ENCODE data around the gene COA7. TPM values are rescaled to one million over a fixed set of nuclear protein-coding genes. Genes with fewer than 3 reads are reported as not detected.

Gene COA7
- total RNA-seq, 1 donor from 2014 or later = 16.5 TPM

DNA sequence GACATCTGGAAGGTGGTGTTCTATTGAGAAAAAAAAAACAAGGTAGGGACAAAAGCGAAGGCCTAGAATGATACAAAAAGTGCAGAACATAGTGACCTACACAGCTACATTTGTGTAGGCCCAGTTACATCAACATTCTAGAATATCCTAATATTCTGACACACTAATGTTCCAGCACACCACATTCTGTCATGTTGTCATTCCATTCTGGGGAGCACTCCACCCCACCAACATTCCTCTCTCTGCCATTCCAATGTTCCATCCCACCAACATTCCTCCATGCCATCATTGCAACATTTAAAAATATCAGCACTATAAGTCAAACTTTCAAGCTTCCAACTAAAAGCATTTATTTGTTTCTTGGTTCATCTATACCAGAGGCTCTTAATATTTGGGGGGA is 28.5 kb downstream of the COA7 start:
- no peak for DNase-seq (ENCODE audit: low read depth, low spot score)

GRCh38 chr1:52668711-52669110 is 29.4 kb downstream of the COA7 start:
- DNase-seq (ENCODE audit: low read depth, low spot score) = no peak

DNA sequence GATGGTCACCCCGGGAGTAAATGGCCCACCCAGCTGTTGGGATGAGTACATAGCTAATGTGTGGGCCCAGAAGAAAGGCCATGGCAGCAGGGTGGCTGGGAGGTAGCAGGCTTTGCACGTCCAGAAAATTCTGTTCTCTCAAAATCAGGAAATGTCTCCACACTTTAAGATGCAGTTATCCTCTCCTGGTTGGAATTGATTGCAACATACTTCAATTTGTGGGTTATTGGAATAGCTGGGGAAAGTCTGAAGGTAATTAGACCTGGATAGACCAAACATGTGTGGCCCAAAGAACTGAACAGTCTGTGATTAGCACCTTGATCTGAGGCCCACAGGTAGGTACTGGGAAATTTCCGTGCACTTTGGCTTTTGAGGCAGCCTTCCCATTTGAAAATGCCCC is 30.2 kb downstream of the COA7 start:
- no peak for DNase-seq (ENCODE audit: low read depth, low spot score)

GRCh38 chr1:52667290-52667689 is 30.9 kb downstream of the COA7 start:
- DNase-seq (ENCODE audit: low read depth, low spot score) = no peak

GRCh38 chr1:52665006-52665941 is 32.9 kb downstream of the COA7 start:
- DNase-seq (ENCODE audit: low read depth, low spot score) = no peak

DNA sequence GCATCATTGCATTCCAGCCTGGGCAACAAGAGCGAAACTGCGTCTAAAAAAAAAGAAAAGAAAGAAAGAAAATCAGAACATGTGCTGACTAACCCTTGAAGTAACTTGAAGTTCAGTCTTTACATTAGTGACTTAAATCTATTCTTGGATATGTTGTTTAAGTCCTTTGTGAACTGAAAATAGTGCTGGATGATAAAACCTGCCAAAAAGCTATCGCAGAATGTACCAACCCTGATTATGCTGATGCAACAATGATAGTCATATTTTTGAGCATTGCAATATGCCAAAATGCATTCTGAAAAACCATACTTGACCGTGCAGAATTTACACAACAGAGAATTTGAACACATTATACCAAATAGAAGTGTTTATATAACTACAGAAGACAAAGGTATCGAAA is 34.4 kb downstream of the COA7 start:
- DNase-seq (ENCODE audit: low read depth, low spot score) = no peak

DNA sequence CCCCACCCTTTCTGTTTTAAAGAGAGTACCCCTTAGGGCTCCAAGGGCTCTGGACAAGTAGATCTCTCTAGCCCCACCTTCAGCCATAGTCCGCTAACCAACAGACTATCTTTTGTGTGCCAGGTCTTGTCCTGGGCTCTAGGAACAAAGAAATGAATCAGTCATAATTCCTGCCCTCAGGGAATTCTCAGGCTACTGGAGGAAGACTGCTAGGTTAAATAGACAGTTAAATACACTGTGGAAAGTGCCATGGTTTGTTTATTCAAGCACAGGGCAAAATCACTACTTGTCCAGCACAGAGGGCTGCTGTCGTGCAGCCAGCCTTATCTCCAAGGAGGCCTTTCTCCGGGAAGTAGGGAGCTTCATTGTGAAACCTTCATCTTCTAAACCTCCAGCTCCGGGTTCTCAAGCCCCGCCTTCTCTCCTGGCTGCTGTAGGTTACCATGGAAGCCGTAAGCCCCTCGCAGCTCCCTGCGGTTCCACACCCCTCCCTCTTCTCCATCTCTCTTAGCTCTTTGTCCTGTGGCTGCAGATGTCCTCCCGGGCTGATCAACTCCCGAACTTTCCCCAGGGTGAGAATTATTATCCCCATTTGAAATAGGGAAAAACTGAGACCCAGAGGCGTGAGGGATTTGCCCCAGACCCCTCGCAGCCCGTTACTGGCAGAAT is 35.4 kb downstream of the COA7 start:
- peak; percentile 37 for DNase-seq (ENCODE audit: low read depth, low spot score)

DNA sequence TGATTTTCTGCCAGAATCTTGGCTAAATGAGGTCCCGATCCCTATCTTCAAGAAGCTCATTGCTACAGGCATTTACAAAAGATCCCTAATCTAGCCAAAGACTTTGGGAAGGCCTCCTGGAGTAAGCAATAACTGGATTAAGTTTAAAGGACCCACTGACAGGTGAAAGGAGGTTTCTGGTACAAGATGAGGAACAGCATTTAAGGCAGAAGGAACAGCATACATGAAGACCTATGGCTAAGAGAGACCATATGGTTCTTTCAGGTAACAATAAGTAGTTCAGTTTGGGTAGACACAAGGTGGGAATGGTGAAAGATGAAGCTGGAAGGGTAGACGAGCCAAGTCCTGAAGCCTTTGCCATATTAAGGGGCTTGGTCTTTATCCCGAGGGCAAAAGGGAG is 37.3 kb downstream of the COA7 start:
- DNase-seq (ENCODE audit: low read depth, low spot score) = no peak

- no peak for DNase-seq (ENCODE audit: low read depth, low spot score)
These were observed 38.1 kb downstream of the COA7 start for GRCh38 chr1:52659851-52660596.

DNA sequence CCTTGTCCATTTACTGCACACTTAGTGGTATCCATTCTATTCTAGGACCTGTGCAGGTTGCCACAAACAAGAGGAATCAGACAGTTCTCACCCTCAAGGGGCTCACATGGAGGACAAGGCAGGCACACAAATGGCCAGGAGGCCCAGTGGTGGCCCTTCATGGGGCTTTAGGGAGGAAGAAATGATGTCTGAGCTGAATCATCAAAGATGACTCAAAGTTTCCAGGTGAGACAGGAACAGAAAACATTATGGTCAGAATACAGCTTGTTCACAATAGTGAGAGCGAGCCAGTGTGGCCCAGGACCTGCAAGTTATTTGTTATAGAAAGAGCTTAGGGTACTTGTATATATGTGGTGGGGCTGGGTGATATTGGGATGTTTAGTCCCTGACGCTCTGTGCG is 38.8 kb downstream of the COA7 start:
- no peak for DNase-seq (ENCODE audit: low read depth, low spot score)

DNA sequence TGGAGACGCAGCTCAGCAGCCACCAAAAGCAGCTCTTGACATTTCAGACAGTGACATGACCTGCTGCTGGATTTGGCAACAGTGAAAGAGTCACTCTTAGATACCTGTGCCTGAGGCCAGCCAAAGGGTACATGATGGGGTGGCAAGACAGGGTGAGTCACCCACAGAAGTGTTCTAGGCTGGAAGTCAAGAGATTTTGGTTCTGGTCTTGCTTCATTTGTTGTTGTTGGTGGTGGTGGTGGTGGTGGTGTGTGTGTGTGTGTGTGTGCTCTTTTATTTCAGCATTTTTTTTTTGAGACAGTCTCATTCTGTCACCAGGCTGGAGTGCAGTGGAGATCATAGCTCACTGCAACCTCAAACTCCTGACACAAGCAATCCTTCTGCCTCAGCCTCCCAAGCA is 39.4 kb downstream of the COA7 start:
- DNase-seq (ENCODE audit: low read depth, low spot score) = no peak

- DNase-seq (ENCODE audit: low read depth, low spot score) = no peak
These were observed 40.4 kb downstream of the COA7 start for GRCh38 chr1:52657702-52658101.

DNA sequence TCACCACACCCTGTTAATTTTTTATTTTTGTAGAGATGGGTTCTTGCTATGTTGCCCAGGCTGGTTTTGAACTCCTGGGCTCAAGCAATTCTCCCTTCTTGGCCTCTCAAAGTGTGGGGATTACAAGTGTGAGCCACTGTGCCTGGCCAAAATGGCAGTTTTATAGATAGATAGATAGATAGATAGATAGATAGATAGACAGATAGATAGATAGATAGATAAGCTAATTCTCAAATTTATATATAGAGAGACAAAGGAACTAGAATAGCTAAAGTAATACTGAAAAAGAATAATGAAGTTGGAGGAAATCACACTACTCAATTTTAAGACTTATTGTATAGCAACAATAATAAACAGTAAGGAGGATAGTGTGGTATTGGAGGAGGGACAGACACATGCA is 44.1 kb downstream of the COA7 start:
- DNase-seq (ENCODE audit: low read depth, low spot score) = no peak

- no peak for DNase-seq (ENCODE audit: low read depth, low spot score)
These were observed 44.8 kb downstream of the COA7 start for GRCh38 chr1:52653207-52653849.

DNA sequence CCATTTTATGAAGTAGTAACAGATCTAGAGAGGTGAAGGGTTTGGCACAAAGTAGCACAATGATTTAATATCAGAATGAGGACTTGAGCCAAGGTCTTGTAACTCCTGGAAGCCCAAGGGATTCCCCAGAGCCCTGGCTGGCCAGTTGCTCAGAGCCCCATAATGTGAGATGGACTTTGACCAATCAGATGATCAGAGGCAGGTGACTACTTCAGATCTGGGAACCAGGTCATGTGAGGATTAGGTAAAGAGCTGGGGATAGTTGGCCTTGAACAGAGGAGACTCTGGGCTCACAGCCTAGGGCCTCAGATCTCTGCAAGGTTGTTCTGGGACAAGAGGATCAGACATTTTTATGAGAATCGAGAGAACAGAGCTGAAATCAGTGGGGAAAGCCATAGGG is 46.2 kb downstream of the COA7 start:
- DNase-seq (ENCODE audit: low read depth, low spot score) = no peak

- no peak for DNase-seq (ENCODE audit: low read depth, low spot score)
These were observed 52.9 kb downstream of the COA7 start for GRCh38 chr1:52645261-52645660.

GRCh38 chr1:52641307-52641706 is 56.8 kb downstream of the COA7 start:
- DNase-seq (ENCODE audit: low read depth, low spot score) = no peak

- DNase-seq (ENCODE audit: low read depth, low spot score) = no peak
These were observed 57.5 kb downstream of the COA7 start for GRCh38 chr1:52640697-52641096.

DNA sequence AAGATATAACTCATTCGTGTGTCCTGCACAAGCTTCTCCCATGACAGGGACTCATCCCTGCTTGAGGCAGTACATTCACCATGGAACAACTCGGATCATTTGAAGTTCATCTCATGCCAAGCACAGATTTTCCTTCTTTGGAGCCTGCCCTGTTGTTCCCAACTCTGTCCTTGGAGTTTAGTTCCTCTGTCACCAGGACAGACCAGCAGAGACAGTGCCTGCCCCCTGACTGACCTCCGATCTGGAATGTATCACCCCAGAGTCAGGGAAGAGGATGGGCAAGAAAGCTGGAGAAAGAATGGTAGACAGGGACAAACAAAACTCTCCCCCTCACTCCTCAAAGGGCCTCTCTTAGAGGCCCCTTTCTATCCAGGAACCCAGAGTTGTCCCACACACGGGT is 60.2 kb downstream of the COA7 start:
- DNase-seq (ENCODE audit: low read depth, low spot score) = no peak

GRCh38 chr1:52636721-52637695 is 61.1 kb downstream of the COA7 start:
- no peak for DNase-seq (ENCODE audit: low read depth, low spot score)
